ENCODE measurements around the gene SALL1.

SALL1 gene

GRCh38 chr16:51112323-51112722 is 38.7 kb downstream of the SALL1 start:
- DNase-seq (ENCODE audit: low read depth, low spot score) = no peak

- no peak for DNase-seq (ENCODE audit: low read depth, low spot score)
These were observed 39.3 kb downstream of the SALL1 start for GRCh38 chr16:51111759-51112158.

GRCh38 chr16:51110700-51111157 is 40.3 kb downstream of the SALL1 start:
- no peak for DNase-seq (ENCODE audit: low read depth, low spot score)

- no peak for DNase-seq (ENCODE audit: low read depth, low spot score)
These were observed 41.9 kb downstream of the SALL1 start for GRCh38 chr16:51109173-51109572.

- no peak for DNase-seq (ENCODE audit: low read depth, low spot score)
These were observed 43.3 kb downstream of the SALL1 start for GRCh38 chr16:51107742-51108141.

GRCh38 chr16:51106535-51106934 is 44.5 kb downstream of the SALL1 start:
- DNase-seq (ENCODE audit: low read depth, low spot score) = no peak

- DNase-seq (ENCODE audit: low read depth, low spot score) = no peak
These were observed 47.5 kb downstream of the SALL1 start for GRCh38 chr16:51103590-51103989.

GRCh38 chr16:51097729-51098128 is 53.3 kb downstream of the SALL1 start:
- no peak for DNase-seq (ENCODE audit: low read depth, low spot score)

- no peak for DNase-seq (ENCODE audit: low read depth, low spot score)
These were observed 55.0 kb downstream of the SALL1 start for GRCh38 chr16:51095890-51096626.

GRCh38 chr16:51095084-51095881 is 55.8 kb downstream of the SALL1 start:
- DNase-seq (ENCODE audit: low read depth, low spot score) = no peak

GRCh38 chr16:51093726-51094280 is 57.3 kb downstream of the SALL1 start:
- no peak for DNase-seq (ENCODE audit: low read depth, low spot score)
